CD4-positive, alpha-beta T cell treated with Interleukin-17A for 4 hours (primary cell): ENCODE measurements around the gene TMCO5A.
"Not testable (repeated sequence)": the region's sequence is repeated elsewhere in the genome, so short reads cannot be mapped to it uniquely, and the experiment has no call there.

ENCODE experiments used
- DNase-seq: peaks from one replicate; pipeline ENCODE4 v3.0.0-alpha.2; 2020; ENCODE audit warnings: mixed read lengths

The TMCO5A gene

GRCh38 chr15:37934340-37934739 is at the start of gene TMCO5A:
TSS of gene TMCO5A (plus strand) at chr15:37934640. CDS start at chr15:37936324, 1,684 bp downstream.
- DNase-seq = no peak

GRCh38 chr15:37885651-37886050 is 48.8 kb upstream of the TMCO5A start:
- no peak for DNase-seq

- no peak for DNase-seq
Measured at GRCh38 chr15:37888356-37888755, 46.1 kb upstream of the TMCO5A start.

- DNase-seq = no peak
Measured at GRCh38 chr15:37891766-37892368, 42.6 kb upstream of the TMCO5A start.

- DNase-seq = no peak
Measured at GRCh38 chr15:37893309-37893708, 41.1 kb upstream of the TMCO5A start.

- no peak for DNase-seq
Measured at GRCh38 chr15:37898362-37898761, 36.1 kb upstream of the TMCO5A start.

- no peak for DNase-seq
Measured at GRCh38 chr15:37900326-37901221, 33.9 kb upstream of the TMCO5A start.

- DNase-seq = no peak
Measured at GRCh38 chr15:37902126-37902525, 32.3 kb upstream of the TMCO5A start.

GRCh38 chr15:37903919-37904625 is 30.4 kb upstream of the TMCO5A start:
- DNase-seq = no peak

GRCh38 chr15:37907136-37907535 is 27.3 kb upstream of the TMCO5A start:
- DNase-seq = no peak

GRCh38 chr15:37921527-37922385 is 12.7 kb upstream of the TMCO5A start:
- no peak for DNase-seq

- DNase-seq = no peak
Measured at GRCh38 chr15:37926136-37926535, 8.3 kb upstream of the TMCO5A start.

GRCh38 chr15:37929238-37929637 is 5.2 kb upstream of the TMCO5A start:
- no peak for DNase-seq

- DNase-seq = no peak
Measured at GRCh38 chr15:37931321-37931720, 3.1 kb upstream of the TMCO5A start.

GRCh38 chr15:37931868-37932267 is 2.6 kb upstream of the TMCO5A start:
- DNase-seq = no peak

- no peak for DNase-seq
Measured at GRCh38 chr15:37932549-37932948, 1.9 kb upstream of the TMCO5A start.

- DNase-seq = no peak
Measured at GRCh38 chr15:37933666-37934065, 774 bp upstream of the TMCO5A start.

- no peak for DNase-seq
Measured at GRCh38 chr15:37940876-37941275, 6.4 kb downstream of the TMCO5A start.

- DNase-seq = no peak
Measured at GRCh38 chr15:37941779-37942178, 7.3 kb downstream of the TMCO5A start.

- no peak for DNase-seq
Measured at GRCh38 chr15:37951999-37952398, 17.6 kb downstream of the TMCO5A start.

GRCh38 chr15:37960742-37961141 is 26.3 kb downstream of the TMCO5A start:
- DNase-seq = not testable (repeated sequence)

GRCh38 chr15:37967788-37968187 is 33.3 kb downstream of the TMCO5A start:
- DNase-seq = no peak

- DNase-seq = no peak
Measured at GRCh38 chr15:37973856-37974255, 39.4 kb downstream of the TMCO5A start.
